GM13977 (cell line): ENCODE data around the gene GRM2.

ENCODE experiments used
- DNase-seq: peaks from one replicate; pipeline ENCODE4 v3.0.0; 2012; ENCODE audit warnings: low spot score
- CTCF ChIP-seq: IDR thresholded peaks from 2 replicates; pipeline ENCODE4 v1.5.1; 2012; ENCODE audit warnings: mild to moderate bottlenecking, control low read depth; ENCODE audit not compliant: insufficient read depth; ENCODE audit errors: extremely low read depth, missing control alignments
- in situ Hi-C: fragments of 300-500 bp; cut with MboI; formaldehyde crosslinking; loops from one replicate; pipeline ENCODE4 v1.12.0; 2022; ENCODE audit warnings: low sequenced_read_pairs, low pct_unique_long_range_greater_than_20kb, mixed read lengths, inconsistent platforms; ENCODE audit not compliant: unreplicated experiment

GRM2 gene

GRCh38 chr3:51691021-51691420 lies 15.8 kb upstream of the GRM2 start:
- in situ Hi-C loops: loop anchor here (25.0 kb wide), 1 partner anchor 1079 kb away; the partner anchor contains the start of genes CISH and MAPKAPK3
- no peak for TF ChIP-seq CTCF
- no peak for DNase-seq

- no peak for DNase-seq
- in situ Hi-C loops: loop anchor here (25.0 kb wide), 1 partner anchor 1080 kb away; the partner anchor contains the start of genes CISH and MAPKAPK3
- no peak for TF ChIP-seq CTCF
Observed at GRCh38 chr3:51691949-51692348, 14.9 kb upstream of the GRM2 start.

GRCh38 chr3:51692980-51693395 lies 13.9 kb upstream of the GRM2 start:
- in situ Hi-C loops: loop anchor here (25.0 kb wide), 1 partner anchor 1081 kb away; the partner anchor contains the start of genes CISH and MAPKAPK3
- no peak for TF ChIP-seq CTCF
- no peak for DNase-seq

- DNase-seq: no peak
- in situ Hi-C loops: loop anchor here (25.0 kb wide), 1 partner anchor 1085 kb away; the partner anchor contains the start of genes CISH and MAPKAPK3
- no peak for TF ChIP-seq CTCF
Observed at GRCh38 chr3:51696954-51697353, 9.9 kb upstream of the GRM2 start.

GRCh38 chr3:51698209-51698608 lies 8.7 kb upstream of the GRM2 start:
- in situ Hi-C loops: loop anchor here (25.0 kb wide), 1 partner anchor 1086 kb away; the partner anchor contains the start of genes CISH and MAPKAPK3
- TF ChIP-seq CTCF: no peak
- no peak for DNase-seq

GRCh38 chr3:51700403-51700802 lies 6.5 kb upstream of the GRM2 start:
- in situ Hi-C loops: no loop called here
- no peak for DNase-seq
- no peak for TF ChIP-seq CTCF
